ENCODE data around the gene MAPK10. TPM values are rescaled to one million over a fixed set of nuclear protein-coding genes. Genes with fewer than 3 reads are reported as not detected.

MAPK10 gene
- total RNA-seq, 4 donors from 2014 or later: 4.5 to 13.7 (median 9.8) TPM

- Histone ChIP-seq H3K9me3 (no peaks in the 10 kb centered on the region), H3K36me3 (no peaks in the 10 kb centered on the region), H3K27me3 (no peaks in the 10 kb centered on the region), H3K27ac (replicated peaks in 1 of 4) (no peak overlapping the region), H3K4me3 (no peak overlapping the region), H3K4me1 (no peaks in the 10 kb centered on the region)
- TF ChIP-seq POLR2A (IDR thresholded peaks at IDR 0.05; ENCODE audit: low read depth) (no peak), CTCF (IDR thresholded peaks at IDR 0.05) (no peak), POLR2AphosphoS5 (IDR thresholded peaks at IDR 0.05) (no peak), EP300 (IDR thresholded peaks at IDR 0.05) (no peak)
- intact Hi-C loops (cut with DNase I): no loop called here
- no peak for DNase-seq (ENCODE audit: extremely low spot score)
- WGBS: 87% methylated on average over 1 of the region's 1 CpG
Observed at GRCh38 chr4:86271057-86271456, 88.8 kb downstream of the MAPK10 start.

GRCh38 chr4:86269354-86269753, 90.5 kb downstream of the MAPK10 start:
- H3K27me3 ChIP-seq: no peaks in the 10 kb centered on the region
- intact Hi-C loops (cut with DNase I): no loop called here
- H3K36me3 ChIP-seq: no peaks in the 10 kb centered on the region
- 77% methylated on average over 1 of the region's 1 CpG for WGBS
- TF ChIP-seq CTCF (IDR thresholded peaks at IDR 0.05) (no peak), POLR2A (IDR thresholded peaks at IDR 0.05; ENCODE audit: low read depth) (no peak), POLR2AphosphoS5 (IDR thresholded peaks at IDR 0.05) (no peak), EP300 (IDR thresholded peaks at IDR 0.05) (no peak)
- no peak overlapping the region for H3K27ac ChIP-seq (replicated peaks in 1 of 4)
- no peaks in the 10 kb centered on the region for H3K9me3 ChIP-seq
- H3K4me3 ChIP-seq: no peak overlapping the region
- H3K4me1 ChIP-seq: no peaks in the 10 kb centered on the region
- DNase-seq (ENCODE audit: extremely low spot score): no peak

GRCh38 chr4:86264241-86264640, 95.6 kb downstream of the MAPK10 start:
- DNase-seq (ENCODE audit: extremely low spot score): no peak
- H3K4me1 ChIP-seq: no peaks in the 10 kb centered on the region
- no peak overlapping the region for H3K27ac ChIP-seq (replicated peaks in 1 of 4)
- no peaks in the 10 kb centered on the region for H3K36me3 ChIP-seq
- H3K27me3 ChIP-seq: no peaks in the 10 kb centered on the region
- no peak overlapping the region for H3K4me3 ChIP-seq
- intact Hi-C loops (cut with DNase I): no loop called here
- H3K9me3 ChIP-seq: no peaks in the 10 kb centered on the region
- TF ChIP-seq CTCF (IDR thresholded peaks at IDR 0.05): no peak
- TF ChIP-seq POLR2A (IDR thresholded peaks at IDR 0.05; ENCODE audit: low read depth): no peak
- no peak for TF ChIP-seq POLR2AphosphoS5 (IDR thresholded peaks at IDR 0.05)
- TF ChIP-seq EP300 (IDR thresholded peaks at IDR 0.05): no peak

GRCh38 chr4:86261636-86262035, 98.2 kb downstream of the MAPK10 start:
- H3K9me3 ChIP-seq: no peaks in the 10 kb centered on the region
- intact Hi-C loops (cut with DNase I): no loop called here
- no peak overlapping the region for H3K4me3 ChIP-seq
- no peak overlapping the region for H3K27ac ChIP-seq (replicated peaks in 1 of 4)
- no peak for TF ChIP-seq CTCF (IDR thresholded peaks at IDR 0.05)
- TF ChIP-seq EP300 (IDR thresholded peaks at IDR 0.05): no peak
- DNase-seq (ENCODE audit: extremely low spot score): no peak
- H3K27me3 ChIP-seq: no peaks in the 10 kb centered on the region
- WGBS: 92% methylated on average over 1 of the region's 1 CpG
- H3K36me3 ChIP-seq: no peaks in the 10 kb centered on the region
- no peaks in the 10 kb centered on the region for H3K4me1 ChIP-seq

GRCh38 chr4:86256086-86256485, 103.8 kb downstream of the MAPK10 start:
- Histone ChIP-seq H3K4me1 (no peaks in the 10 kb centered on the region), H3K27me3 (no peaks in the 10 kb centered on the region), H3K36me3 (no peaks in the 10 kb centered on the region), H3K4me3 (no peak overlapping the region), H3K27ac (replicated peaks in 1 of 4) (no peak overlapping the region), H3K9me3 (no peaks in the 10 kb centered on the region)
- 91% methylated on average over 2 of the region's 2 CpGs for WGBS
- no peak for DNase-seq (ENCODE audit: extremely low spot score)
- intact Hi-C loops (cut with DNase I): no loop called here
- TF ChIP-seq EP300 (IDR thresholded peaks at IDR 0.05) (no peak), POLR2A (IDR thresholded peaks at IDR 0.05; ENCODE audit: low read depth) (no peak), CTCF (IDR thresholded peaks at IDR 0.05) (no peak), POLR2AphosphoS5 (IDR thresholded peaks at IDR 0.05) (no peak)
